HEK293T (cell line): ENCODE measurements around the gene CPED1.
"Not testable (repeated sequence)": the region's sequence is repeated elsewhere in the genome, so short reads cannot be mapped to it uniquely, and the experiment has no call there.

Source experiments
- CTCF ChIA-PET: fragments of 350-600 bp; formaldehyde crosslinking; extraction: SDS; loops from one replicate; lab custom pipeline; 2021; ENCODE audit warnings: antibody characterized with exemption, inconsistent platforms; lab: Yijun Ruan, JAX
- POLR2A ChIA-PET: fragments of 350-600 bp; formaldehyde crosslinking; extraction: SDS; loops from one replicate; lab custom pipeline; 2020; ENCODE audit warnings: antibody characterized with exemption, inconsistent platforms; lab: Yijun Ruan, JAX
- DNase-seq: peaks from one replicate; pipeline ENCODE4 v3.0.0; 2012; ENCODE audit warnings: mixed read lengths; ENCODE audit errors: extremely low spot score
- ARNT ChIP-seq: fragments of 450-650 bp; IDR thresholded peaks from 2 replicates; pipeline ENCODE4 v1.6.1; 2017; ENCODE audit warnings: mild to moderate bottlenecking
- BHLHE40 ChIP-seq: fragments of 450-650 bp; IDR thresholded peaks from 2 replicates; pipeline ENCODE4 v1.6.1; 2016; ENCODE audit warnings: mild to moderate bottlenecking, moderate library complexity, borderline replicate concordance
- CTBP1 ChIP-seq: fragments of 450-650 bp; IDR thresholded peaks from 2 replicates; pipeline ENCODE4 v1.6.1; 2016; ENCODE audit warnings: borderline replicate concordance
- ELF4 ChIP-seq: fragments of 450-650 bp; IDR thresholded peaks from 2 replicates; pipeline ENCODE4 v1.6.1; 2017; ENCODE audit warnings: antibody characterized with exemption
- FOXA1 ChIP-seq: fragments of 450-650 bp; IDR thresholded peaks from 2 replicates; pipeline ENCODE4 v1.6.1; 2016; ENCODE audit warnings: mild to moderate bottlenecking
- FOXK2 ChIP-seq: fragments of 450-650 bp; IDR thresholded peaks from 2 replicates; pipeline ENCODE4 v1.6.1; 2016; ENCODE audit warnings: mild to moderate bottlenecking
- FOXM1 ChIP-seq: fragments of 450-650 bp; IDR thresholded peaks from 2 replicates; pipeline ENCODE4 v1.6.1; 2017; ENCODE audit warnings: mild to moderate bottlenecking, borderline replicate concordance
- HDGF ChIP-seq: fragments of 450-650 bp; IDR thresholded peaks from 2 replicates; pipeline ENCODE4 v1.6.1; 2017; ENCODE audit warnings: antibody characterized with exemption, borderline replicate concordance
- L3MBTL2 ChIP-seq: fragments of 450-650 bp; conservative IDR thresholded peaks from 2 replicates; pipeline ENCODE4 v1.6.1; 2016; ENCODE audit warnings: mild to moderate bottlenecking
- LEF1 ChIP-seq: fragments of 450-650 bp; IDR thresholded peaks from 2 replicates; pipeline ENCODE4 v1.6.1; 2017; ENCODE audit warnings: mild to moderate bottlenecking, borderline replicate concordance
- NFRKB ChIP-seq: fragments of 450-650 bp; IDR thresholded peaks from 2 replicates; pipeline ENCODE4 v1.6.1; 2016; ENCODE audit warnings: mild to moderate bottlenecking, moderate library complexity
- SP1 ChIP-seq: fragments of 450-650 bp; IDR thresholded peaks from 2 replicates; pipeline ENCODE4 v1.6.1; 2017
- SUZ12 ChIP-seq: fragments of 450-650 bp; IDR thresholded peaks from 2 replicates; pipeline ENCODE4 v1.6.1; 2016; ENCODE audit warnings: mild to moderate bottlenecking
- TARDBP ChIP-seq: fragments of 450-650 bp; IDR thresholded peaks from 2 replicates; pipeline ENCODE4 v1.6.1; 2016
- ZNF384 ChIP-seq: fragments of 450-650 bp; IDR thresholded peaks from 2 replicates; pipeline ENCODE4 v1.6.1; 2016
- TF ChIP-seq, protein P1 (sequence below): fragments of 450-650 bp; IDR thresholded peaks from 2 replicates; pipeline ENCODE4 v1.6.1; 2016

Gene CPED1

DNA sequence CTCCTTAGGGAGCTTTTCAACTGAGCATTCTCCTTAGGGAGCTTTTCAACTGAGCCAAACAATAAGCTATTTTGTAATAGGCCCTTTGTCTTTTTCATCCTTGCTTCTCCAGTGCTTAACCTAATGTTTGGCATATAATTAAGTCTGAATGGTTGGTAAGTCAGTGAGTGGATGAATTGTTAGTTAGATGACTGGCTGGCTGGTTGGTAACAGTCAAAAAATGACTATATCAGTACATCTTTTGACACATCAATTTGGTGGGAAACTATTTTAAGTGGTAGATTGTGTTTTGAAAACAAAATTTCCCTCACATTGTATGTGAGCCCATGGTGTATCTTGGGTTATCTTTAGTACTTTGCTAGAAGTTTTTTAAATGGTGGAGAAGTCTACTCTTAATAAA lies 21.6 kb upstream of the CPED1 start:
- CTCF ChIA-PET = no interaction called here

DNA sequence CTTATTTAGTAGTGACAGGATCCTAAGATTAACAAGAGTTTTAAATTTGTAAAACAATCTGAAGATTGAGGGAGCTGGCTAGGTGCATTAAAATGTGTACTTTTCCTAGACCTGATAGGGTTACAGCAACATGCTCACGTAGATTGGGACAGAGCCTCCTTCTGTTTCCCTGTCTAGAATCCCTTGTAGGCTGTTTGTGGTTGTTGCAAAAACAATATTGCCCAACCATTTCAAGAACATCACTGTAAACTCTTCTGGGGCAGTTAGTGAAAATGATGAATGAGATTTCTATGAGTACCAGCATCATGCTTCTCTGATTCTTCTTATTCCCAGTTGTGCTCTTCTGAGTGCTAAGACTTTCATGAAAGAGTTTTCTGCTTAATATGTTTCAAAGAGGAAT lies 14.7 kb upstream of the CPED1 start:
- CTCF ChIA-PET = interaction anchor here (0.7 kb wide), 1 partner anchor 8 kb away, joined by 3 read pairs; no protein-coding TSS in a partner anchor
- DNase-seq = no peak
- TF ChIP-seq LEF1 (no peak), CTBP1 (no peak), HDGF (no peak), SP1 (no peak)
- TF ChIP-seq, protein P1, sequence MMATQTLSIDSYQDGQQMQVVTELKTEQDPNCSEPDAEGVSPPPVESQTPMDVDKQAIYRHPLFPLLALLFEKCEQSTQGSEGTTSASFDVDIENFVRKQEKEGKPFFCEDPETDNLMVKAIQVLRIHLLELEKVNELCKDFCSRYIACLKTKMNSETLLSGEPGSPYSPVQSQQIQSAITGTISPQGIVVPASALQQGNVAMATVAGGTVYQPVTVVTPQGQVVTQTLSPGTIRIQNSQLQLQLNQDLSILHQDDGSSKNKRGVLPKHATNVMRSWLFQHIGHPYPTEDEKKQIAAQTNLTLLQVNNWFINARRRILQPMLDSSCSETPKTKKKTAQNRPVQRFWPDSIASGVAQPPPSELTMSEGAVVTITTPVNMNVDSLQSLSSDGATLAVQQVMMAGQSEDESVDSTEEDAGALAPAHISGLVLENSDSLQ = no peak
- POLR2A ChIA-PET = no interaction called here

More for the DNA sequence above, 21.6 kb upstream of the CPED1 start:
- POLR2A ChIA-PET = no interaction called here
- no peak for DNase-seq
- TF ChIP-seq LEF1 = no peak
- TF ChIP-seq SP1 = no peak
- TF ChIP-seq FOXA1 = no peak
- TF ChIP-seq, protein P1 = no peak
- TF ChIP-seq ELF4 = no peak
- no peak for TF ChIP-seq HDGF
- TF ChIP-seq TARDBP = no peak
- TF ChIP-seq SUZ12 = no peak
- TF ChIP-seq ARNT = no peak
- TF ChIP-seq FOXM1 = no peak
- no peak for TF ChIP-seq BHLHE40
- no peak for TF ChIP-seq NFRKB
- no peak for TF ChIP-seq ZNF384
- TF ChIP-seq L3MBTL2 = no peak
- no peak for TF ChIP-seq FOXK2
- TF ChIP-seq CTBP1 = no peak

DNA sequence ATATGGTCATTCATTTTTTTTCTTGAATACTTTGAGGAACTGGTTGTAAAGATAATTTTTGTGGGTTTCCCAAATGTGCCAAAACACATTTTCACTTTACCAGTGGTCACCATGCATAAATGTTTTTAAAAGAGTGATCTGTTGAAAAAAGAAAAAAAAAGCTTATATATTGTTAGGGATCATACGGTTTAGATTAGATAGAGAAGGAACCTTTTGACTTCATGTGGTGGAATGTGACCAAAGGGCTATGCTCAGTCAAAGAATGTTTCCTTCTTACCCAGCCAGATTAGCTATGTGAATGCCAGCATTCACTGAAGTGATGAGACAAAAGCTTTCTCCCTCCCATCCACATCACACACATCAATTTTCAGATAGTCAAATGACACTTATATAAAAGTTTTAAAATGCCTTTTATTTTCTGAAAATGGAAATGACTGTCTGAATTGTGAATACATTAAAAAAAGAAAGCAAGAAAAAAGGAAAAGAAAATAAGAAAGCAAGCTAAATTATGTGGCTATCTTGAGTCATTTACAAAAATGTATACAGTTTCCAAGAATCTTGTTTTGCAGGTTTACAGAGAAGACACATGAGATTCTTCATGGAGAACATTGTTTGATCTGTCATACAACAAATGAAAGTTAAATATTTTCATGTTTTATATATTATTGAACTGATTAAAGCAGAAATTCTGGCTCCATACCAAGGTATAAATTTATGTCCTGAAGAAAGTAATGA lies 8.6 kb upstream of the CPED1 start:
- TF ChIP-seq FOXA1 = no peak
- TF ChIP-seq LEF1 = no peak
- no peak for TF ChIP-seq HDGF
- no peak for TF ChIP-seq L3MBTL2
- TF ChIP-seq, protein P1 = no peak
- TF ChIP-seq TARDBP = no peak
- CTCF ChIA-PET = interaction anchor here (0.5 kb wide), 1 partner anchor 357 kb away, joined by 4 read pairs; no protein-coding TSS in a partner anchor
- DNase-seq = no peak
- POLR2A ChIA-PET = no interaction called here

DNA sequence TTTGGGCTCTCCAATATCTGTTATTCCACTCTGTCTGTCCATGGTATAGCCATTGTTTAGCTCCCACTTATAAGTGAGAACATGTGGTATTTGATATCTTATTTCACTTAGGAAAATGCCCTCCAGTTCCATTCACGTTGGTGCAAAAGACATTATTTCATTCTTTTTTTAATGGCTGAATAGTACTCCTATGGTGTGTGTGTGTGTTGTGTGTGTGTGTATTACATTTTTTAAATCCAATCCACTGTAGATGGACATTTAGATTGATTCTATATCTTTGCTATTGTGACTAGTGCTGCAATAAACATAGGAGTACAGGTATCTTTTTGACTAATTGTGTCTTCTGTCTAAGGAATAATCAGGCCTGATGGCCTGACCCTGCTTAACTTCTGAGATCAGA lies 7.4 kb upstream of the CPED1 start:
- POLR2A ChIA-PET = no interaction called here
- CTCF ChIA-PET = interaction anchor here (0.6 kb wide), 1 partner anchor 7 kb away, joined by 3 read pairs; no protein-coding TSS in a partner anchor
- TF ChIP-seq SP1 = no peak
- no peak for TF ChIP-seq FOXK2
- TF ChIP-seq SUZ12 = no peak
- TF ChIP-seq FOXA1 = no peak
- no peak for TF ChIP-seq ARNT
- TF ChIP-seq LEF1 = no peak
- TF ChIP-seq, protein P1 = no peak
- TF ChIP-seq HDGF = no peak
- TF ChIP-seq CTBP1 = no peak
- no peak for TF ChIP-seq FOXM1
- TF ChIP-seq ELF4 = no peak
- no peak for TF ChIP-seq L3MBTL2
- TF ChIP-seq NFRKB = no peak
- TF ChIP-seq BHLHE40 = no peak
- no peak for TF ChIP-seq ZNF384
- no peak for TF ChIP-seq TARDBP
- no peak for DNase-seq

DNA sequence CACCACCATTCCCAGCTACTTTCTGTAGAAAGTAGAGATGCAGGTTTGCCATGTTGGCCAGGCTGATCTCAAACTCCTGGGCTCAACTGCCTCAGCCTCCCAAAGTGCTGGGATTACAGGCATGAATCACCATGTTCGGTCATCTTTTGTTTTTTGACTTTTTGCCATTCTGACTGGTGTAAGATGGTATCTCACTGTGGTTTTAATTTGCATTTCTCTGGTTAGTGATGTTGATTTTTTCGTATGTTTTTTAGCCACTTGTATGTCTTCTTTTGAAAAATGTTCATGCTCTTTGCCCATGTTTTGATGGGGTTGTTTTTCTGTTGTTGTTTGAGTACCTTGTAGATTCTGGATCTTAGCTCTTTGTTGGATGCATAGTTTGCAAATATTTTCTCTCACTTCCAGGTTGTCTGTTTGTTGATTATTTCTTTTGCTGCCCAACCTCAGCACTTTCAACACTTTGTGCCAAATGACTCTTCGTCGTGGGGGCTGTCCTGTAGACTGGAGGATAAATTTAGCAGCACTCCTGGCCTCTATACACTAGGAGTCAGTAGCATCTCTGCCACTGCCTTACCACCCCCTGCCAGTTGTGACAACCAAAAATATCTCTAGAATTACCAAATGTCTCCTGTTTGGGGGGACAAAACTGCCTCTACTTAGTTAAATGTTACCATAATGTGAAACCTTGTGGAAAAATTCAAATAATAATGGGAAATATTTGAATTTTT lies 6.5 kb upstream of the CPED1 start:
- TF ChIP-seq SP1 (no peak), LEF1 (no peak), L3MBTL2 (no peak), ARNT (no peak), FOXM1 (no peak), BHLHE40 (no peak), HDGF (no peak), CTBP1 (no peak), NFRKB (no peak), FOXA1 (no peak), ELF4 (no peak), TARDBP (no peak), ZNF384 (no peak), FOXK2 (no peak), SUZ12 (no peak)
- TF ChIP-seq, protein P1 = no peak
- ChIA-PET CTCF (interaction anchor here (0.6 kb wide), 1 partner anchor 8 kb away, joined by 3 read pairs; no protein-coding TSS in a partner anchor), POLR2A (no interaction called here)
- no peak for DNase-seq

DNA sequence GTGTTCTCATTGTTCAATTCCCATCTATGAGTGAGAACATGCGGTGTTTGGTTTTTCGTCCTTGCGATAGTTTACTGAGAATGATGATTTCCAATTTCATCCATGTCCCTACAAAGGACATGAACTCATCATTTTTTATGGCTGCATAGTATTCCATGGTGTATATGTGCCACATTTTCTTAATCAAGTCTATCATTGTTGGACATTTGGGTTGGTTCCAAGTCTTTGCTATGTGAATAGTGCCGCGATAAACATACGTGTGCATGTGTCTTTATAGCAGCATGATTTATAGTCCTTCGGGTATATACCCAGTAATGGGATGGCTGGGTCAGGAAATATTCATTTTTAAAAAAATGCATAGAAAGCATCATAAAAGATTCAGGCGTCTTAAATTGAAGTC lies 4.9 kb upstream of the CPED1 start:
- CTCF ChIA-PET, DNase-seq, POLR2A ChIA-PET: not testable (repeated sequence)
